K562 (cell line): ENCODE data around the gene ZDHHC11B. TPM values are rescaled to one million over a fixed set of nuclear protein-coding genes. Genes with fewer than 3 reads are reported as not detected.

Experiments used
- ATAC-seq: fragments of 200-7000 bp; cut with Tn5 transposase; 3 replicates; pipeline ENCODE4 v1.9.1; 2020; ENCODE audit warnings: moderate library complexity
- BruUV-seq: library from RNA; stranded (reverse); fragments of 400-500 nt; replicated peaks from 2 replicates; lab custom pipeline; 2021; lab: Mats Ljungman, UMichigan
- CTCF ChIA-PET: fragments of 300-600 bp; formaldehyde crosslinking; extraction: SDS; loops from one replicate; lab custom pipeline; 2021; ENCODE audit warnings: low intra/inter-chr PET ratio; lab: Yijun Ruan, JAX
- POLR2A ChIA-PET: fragments of 300-600, 350-650 bp; sonication (Branson Sonifier 250); formaldehyde crosslinking; extraction: SDS; loops from one replicate; lab custom pipeline; 2021; ENCODE audit warnings: antibody characterized with exemption, inconsistent platforms; lab: Yijun Ruan, JAX
- DNase-seq, 4 experiments: peaks; one replicate each; pipeline versions ENCODE4 v3.0.0 to v3.0.0-alpha.2; 2011 to 2018; ENCODE audit warnings: low spot score in 3 of 4, mixed read lengths in 3 of 4; ENCODE audit errors: extremely low read depth in 1 of 4
- FAIRE-seq: peaks from 2 replicates; lab custom pipeline; 2011; peaks lifted over from hg19 to GRCh38; lab: Jason Lieb, UNC
- H2AFZ ChIP-seq: 2 replicates; pipeline ENCODE4 v1.6.0; 2011; ENCODE audit warnings: low read depth, low read length, control low read depth, inconsistent platforms
- H3K27ac ChIP-seq: fragments of 200-600 bp; 3 replicates; pipeline ENCODE4 v1.8.0; 2011; ENCODE audit warnings: low read depth, mild to moderate bottlenecking, control low read depth, inconsistent platforms, low read length, moderate library complexity, mixed read lengths; ENCODE audit errors: extremely low read depth
- H3K27me3 ChIP-seq, 2 experiments: fragments of 300-600 bp in 1 of 2; 2 replicates in 1 of 2; 3 replicates in 1 of 2; pipeline versions ENCODE4 v1.6.0 to v1.8.0; 2011; ENCODE audit warnings: inconsistent platforms in 2 of 2, low read length in 2 of 2, mild to moderate bottlenecking in 1 of 2, mixed read lengths in 1 of 2, moderate library complexity in 1 of 2; ENCODE audit not compliant: control insufficient read depth in 2 of 2, insufficient read depth in 2 of 2
- H3K36me3 ChIP-seq: fragments of 300-600 bp; 3 replicates; pipeline ENCODE4 v1.8.0; 2011; ENCODE audit warnings: mild to moderate bottlenecking, low read length, inconsistent platforms; ENCODE audit not compliant: control insufficient read depth, insufficient read depth
- H3K4me1 ChIP-seq, 2 experiments: fragments of 200-600 bp in 1 of 2; replicated peaks in 1 of 2; 2 replicates in 1 of 2; 3 replicates in 1 of 2; pipeline versions ENCODE4 v1.5.1 to v1.8.0; 2011; ENCODE audit warnings: inconsistent platforms in 2 of 2, low read length in 2 of 2, mild to moderate bottlenecking in 1 of 2, mixed read lengths in 1 of 2, moderate library complexity in 1 of 2; ENCODE audit not compliant: control insufficient read depth in 2 of 2, insufficient read depth in 2 of 2
- H3K4me2 ChIP-seq: 2 replicates; pipeline ENCODE4 v1.6.1; 2011; ENCODE audit warnings: low read length, control low read depth, inconsistent platforms, mixed read lengths; ENCODE audit not compliant: insufficient read depth
- H3K4me3 ChIP-seq: fragments of 200-600 bp; sonication (generic), shearing (Covaris generic); 2 replicates; pipeline ENCODE4 v1.5.1; 2016; ENCODE audit warnings: control low read depth, inconsistent platforms
- H3K79me2 ChIP-seq: fragments of 200-600 bp; 3 replicates; pipeline ENCODE4 v1.8.0; 2011; ENCODE audit warnings: low read length, inconsistent platforms; ENCODE audit not compliant: control insufficient read depth, insufficient read depth
- H3K9ac ChIP-seq, 2 experiments: 2 replicates each; pipeline versions ENCODE4 v1.6.0 to v1.6.1; 2011; ENCODE audit warnings: low read depth in 2 of 2, low read length in 2 of 2, control low read depth in 1 of 2, inconsistent platforms in 1 of 2, mild to moderate bottlenecking in 1 of 2, mixed read lengths in 1 of 2; ENCODE audit not compliant: insufficient read depth in 1 of 2
- H3K9me1 ChIP-seq: one replicate; pipeline ENCODE4 v1.6.0; 2011; ENCODE audit warnings: inconsistent platforms, mild to moderate bottlenecking, low read length, moderate library complexity; ENCODE audit not compliant: control insufficient read depth, insufficient read depth
- H3K9me3 ChIP-seq: replicated peaks from 2 replicates; pipeline ENCODE4 v1.5.1; 2011; ENCODE audit warnings: low read depth, low read length, inconsistent platforms; ENCODE audit not compliant: control insufficient read depth, insufficient read depth
- H4K20me1 ChIP-seq: replicated peaks from 2 replicates; pipeline ENCODE4 v1.6.1; 2011; ENCODE audit warnings: low read length, inconsistent platforms, mixed read lengths; ENCODE audit not compliant: control insufficient read depth, insufficient read depth
- CEBPG ChIP-seq, 3 experiments: fragments of 200-800 bp in 1 of 3; sonication (Bioruptor generic) in 1 of 3; sonication (generic) in 1 of 3; formaldehyde crosslinking in 1 of 3; IDR thresholded peaks in 2 of 3; conservative IDR thresholded peaks in 1 of 3; 2 replicates each; pipeline versions ENCODE4 v1.6.1 to v1.8.0; 2016 to 2022; ENCODE audit warnings: missing compliant biosample characterization in 2 of 3, missing genetic modification characterization in 2 of 3, mild to moderate bottlenecking in 1 of 3, missing genetic modification reagents in 1 of 3
- CHD4 ChIP-seq: fragments of 200-600 bp; sonication (generic); IDR thresholded peaks from 3 replicates; pipeline ENCODE4 v1.6.1; 2012; ENCODE audit warnings: low read depth, mild to moderate bottlenecking, mixed read lengths, low read length, inconsistent platforms; ENCODE audit not compliant: insufficient read depth, insufficient replicate concordance, poor library complexity, severe bottlenecking
- ZFX ChIP-seq: sonication (generic); formaldehyde crosslinking; IDR thresholded peaks from 2 replicates; pipeline ENCODE4 v1.8.0; 2022; ENCODE audit warnings: mild to moderate bottlenecking, missing genetic modification reagents, moderate library complexity
- WGBS: fragments of 100-300 bp; shearing (Covaris generic); methylation state at CpG from one replicate; pipeline ENCODE4 v1.1.6; 2016; ENCODE audit warnings: low coverage, mixed read lengths; ENCODE audit not compliant: insufficient coverage; ENCODE audit errors: missing lambda C conversion rate; 5-methylcytosine and 5-hydroxymethylcytosine counted together
- in situ Hi-C: fragments of 300-500 bp; cut with MboI; formaldehyde crosslinking; loops from 4 replicates; pipeline ENCODE4 v1.15.0; 2018; ENCODE audit warnings: inconsistent platforms, mixed read lengths
- intact Hi-C: fragments of 100-400 bp; cut with micrococcal nuclease; formaldehyde crosslinking; loops from 2 replicates; pipeline ENCODE4 v1.14.2; 2022
- polyA plus RNA-seq, 8 experiments: library from polyadenylated mRNA; depleted of rRNA in 4 of 8; stranded (reverse) in 5 of 8; unstranded in 3 of 8; fragments of >200 nt; fragmentation: Nextera tagmentation in 2 of 8; fragmentation: Illumina TruSeq in 1 of 8; extraction: Ambion mirVana in 2 of 8; extraction: Trizol in 1 of 8; gene quantifications; 2 replicates each; pipeline versions ENCODE4 v1.2.1 to v1.2.3, GENCODE V29; 2011 to 2014; ENCODE audit warnings: inconsistent platforms in 1 of 8, missing spikeins in 1 of 8
- total RNA-seq, 7 experiments: library from RNA; depleted of rRNA in 6 of 7; stranded (reverse); fragments of >200 nt in 6 of 7; fragmentation: Illumina TruSeq in 2 of 7; extraction: Trizol in 2 of 7; gene quantifications; 2 replicates each; pipeline versions ENCODE4 v1.2.1 to v1.2.3, GENCODE V29; 2011 to 2021; ENCODE audit warnings: low replicate concordance in 1 of 7

ZDHHC11B gene
- total and polyA plus RNA-seq, 9 of the 15 experiments (the other 6 are each of a cell fraction or from before 2014, with no cell fraction given): 0.03 to 0.23 (median 0.15) TPM; not detected in 3

- WGBS: 27% methylated on average over 15 of the region's 15 CpGs
- H2AFZ ChIP-seq: no peak overlapping the region
- H3K4me2 ChIP-seq: no peak overlapping the region
- H4K20me1 ChIP-seq: peaks cover 22% of the 10 kb centered on the region
- TF ChIP-seq ZFX: 0 out of 2 replicates have a peak, but pooled peaks have one; percentile 1
- no peak for TF ChIP-seq CHD4
- TF ChIP-seq CEBPG (CRISPR knock-in tag; IDR thresholded peaks at IDR 0.05): no peak
- TF ChIP-seq CEBPG (tag; conservative IDR thresholded peaks at IDR 0.05 in 1 of 2, IDR thresholded peaks at IDR 0.05 in 1 of 2): no peak
- H3K4me1 ChIP-seq: peaks cover 0 to 39% of the 10 kb centered on the region in 2 experiments; a peak in 2 of 5 replicates
- H3K9me3 ChIP-seq: no peaks in the 10 kb centered on the region
- peaks cover 39 to 73% of the 10 kb centered on the region in 2 experiments; a peak in 4 of 5 replicates for H3K27me3 ChIP-seq
- H3K79me2 ChIP-seq: no peaks in the 10 kb centered on the region
- no peaks in the 10 kb centered on the region for H3K36me3 ChIP-seq
- H3K9me1 ChIP-seq: peaks cover 3% of the 10 kb centered on the region
- in situ Hi-C loops (loop anchor here (10.0 kb wide), 1 partner anchor 86 kb away; no protein-coding TSS in a partner anchor), intact Hi-C loops (no loop called here)
- BruUV-seq: no TSS peak
- CTCF ChIA-PET: no interaction called here
- no peak for ATAC-seq
- POLR2A ChIA-PET: interaction anchor here (0.5 kb wide), 1 partner anchor 320 kb away, joined by 3 read pairs; no protein-coding TSS in a partner anchor
- H3K4me3 ChIP-seq: no peak overlapping the region
- DNase-seq: no peak
- H3K9ac ChIP-seq: no peak overlapping the region; a peak in 1 of 4 replicates
- no peak overlapping the region for H3K27ac ChIP-seq
- no peak for FAIRE-seq
Observed at GRCh38 chr5:758698-759053, 25.9 kb downstream of the ZDHHC11B start.
